Measurements from ENCODE around the gene MLLT10.
"Not testable (repeated sequence)": the region's sequence is repeated elsewhere in the genome, so short reads cannot be mapped to it uniquely, and the experiment has no call there.

Gene MLLT10

DNA sequence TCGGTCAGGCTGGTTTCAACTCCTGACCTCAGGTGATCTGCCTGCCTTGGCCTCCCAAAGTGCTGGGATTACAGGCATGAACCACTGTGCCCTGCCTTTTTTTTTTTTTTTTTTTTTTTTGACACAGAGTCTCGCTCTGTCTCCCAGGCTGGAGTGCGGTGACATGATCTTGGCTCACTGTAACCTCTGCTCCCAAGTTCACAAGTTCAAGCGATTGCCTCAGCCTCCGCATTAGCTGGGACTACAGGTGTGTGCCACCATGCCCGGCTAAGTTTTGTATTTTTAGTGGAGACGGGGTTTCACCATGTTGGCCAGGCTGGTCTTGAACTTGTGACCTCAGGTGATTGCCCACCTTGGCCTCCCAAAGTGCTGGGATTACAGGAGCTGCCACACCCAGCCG lies 94.6 kb downstream of the MLLT10 start:
- not testable (repeated sequence) for DNase-seq (ENCODE audit: extremely low read depth in 1 of 2, low read depth in 1 of 2)

DNA sequence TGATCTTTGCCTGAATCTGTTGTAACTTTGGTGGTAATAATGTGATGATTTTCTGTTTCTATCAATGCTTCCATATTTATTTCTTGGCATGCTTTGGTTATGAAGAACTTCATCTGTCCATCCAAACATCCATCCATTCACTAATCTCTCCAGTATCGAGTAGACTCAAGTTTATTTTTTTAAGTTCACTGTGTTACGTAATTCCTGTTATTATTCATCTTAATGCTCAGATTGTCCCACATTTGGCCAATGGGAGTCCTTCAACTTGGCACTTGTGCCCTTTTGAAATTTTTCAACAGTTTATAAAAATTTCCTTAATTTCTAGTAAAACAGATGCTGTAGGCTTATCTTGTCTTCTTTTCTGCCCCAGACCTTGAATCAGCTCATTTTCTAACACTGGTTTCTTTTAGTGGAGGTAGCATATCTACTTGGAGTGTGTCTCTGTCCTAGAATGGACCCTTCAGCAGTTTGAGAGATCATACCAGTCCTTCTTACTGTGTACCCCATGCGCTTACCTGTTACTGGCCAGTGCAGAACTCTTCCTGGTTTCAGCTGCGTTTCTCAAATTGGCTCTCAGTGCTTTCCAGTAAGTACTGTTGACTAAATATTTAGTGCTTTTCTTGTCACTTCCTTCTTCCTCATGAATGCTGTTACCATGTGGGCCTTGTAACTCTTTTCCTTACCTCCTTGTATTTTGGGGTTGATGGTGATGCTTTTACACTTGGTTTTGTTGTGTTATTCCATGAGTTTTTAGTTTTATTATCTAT lies 100.8 kb downstream of the MLLT10 start:
- DNase-seq (ENCODE audit: extremely low read depth in 1 of 2, low read depth in 1 of 2) = no peak

DNA sequence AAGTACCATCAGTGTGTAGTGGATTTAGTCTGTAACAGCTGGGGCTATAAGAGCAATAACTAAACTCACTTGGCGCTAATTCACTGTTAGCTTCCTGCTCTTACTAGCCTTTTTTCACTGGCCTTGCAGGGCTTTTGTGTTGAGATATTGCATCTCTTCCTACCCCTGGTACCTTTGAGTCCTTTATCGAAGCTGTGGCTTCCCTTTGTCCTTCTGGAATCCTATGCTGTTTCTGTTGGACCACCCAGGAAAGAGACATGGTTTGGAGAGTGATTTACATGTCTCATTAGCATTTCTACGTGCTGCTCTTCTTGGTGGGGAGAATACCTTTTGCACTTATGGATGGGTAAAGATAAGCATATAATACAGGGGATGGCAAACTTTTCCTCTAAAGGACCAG lies 103.8 kb downstream of the MLLT10 start:
- DNase-seq (ENCODE audit: extremely low read depth in 1 of 2, low read depth in 1 of 2) = no peak

DNA sequence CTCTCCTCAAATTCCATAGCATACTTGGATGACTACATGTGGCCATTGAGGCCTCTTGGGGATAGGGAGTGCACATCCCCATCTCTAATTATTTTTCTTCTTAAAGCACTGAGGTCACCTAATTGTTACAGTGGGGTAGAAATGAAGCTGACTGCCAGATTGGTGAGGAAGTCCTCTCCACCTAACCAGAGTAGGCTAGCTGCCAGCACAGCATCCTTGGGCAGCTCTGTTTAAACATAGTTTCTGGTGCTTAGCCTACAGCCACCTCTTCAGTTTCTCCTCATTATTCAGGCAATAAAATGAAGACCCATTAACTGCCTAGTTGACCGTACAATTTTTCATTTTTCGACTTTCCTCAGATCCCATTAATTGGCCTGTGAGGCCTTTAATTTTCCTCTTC lies 104.6 kb downstream of the MLLT10 start:
- DNase-seq (ENCODE audit: extremely low read depth in 1 of 2, low read depth in 1 of 2) = no peak

DNA sequence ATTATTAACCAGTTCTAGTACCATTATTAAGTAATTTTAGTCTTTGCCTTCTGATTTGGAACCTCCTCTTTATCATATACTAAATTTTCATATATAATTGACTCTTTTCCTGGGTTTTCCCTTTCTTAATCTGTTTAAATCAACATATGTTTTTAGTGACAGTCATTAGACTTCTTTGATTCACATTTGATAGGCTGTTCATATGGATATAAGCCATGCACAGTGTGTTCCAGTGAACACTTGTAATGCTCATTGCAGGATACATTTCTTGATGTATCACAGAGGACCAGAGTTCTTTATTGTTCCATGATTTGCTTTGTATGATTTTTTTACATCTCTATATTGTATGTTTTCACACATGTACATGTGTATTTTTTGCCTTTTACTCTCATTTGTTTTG lies 114.0 kb downstream of the MLLT10 start:
- DNase-seq (ENCODE audit: extremely low read depth in 1 of 2, low read depth in 1 of 2) = no peak

DNA sequence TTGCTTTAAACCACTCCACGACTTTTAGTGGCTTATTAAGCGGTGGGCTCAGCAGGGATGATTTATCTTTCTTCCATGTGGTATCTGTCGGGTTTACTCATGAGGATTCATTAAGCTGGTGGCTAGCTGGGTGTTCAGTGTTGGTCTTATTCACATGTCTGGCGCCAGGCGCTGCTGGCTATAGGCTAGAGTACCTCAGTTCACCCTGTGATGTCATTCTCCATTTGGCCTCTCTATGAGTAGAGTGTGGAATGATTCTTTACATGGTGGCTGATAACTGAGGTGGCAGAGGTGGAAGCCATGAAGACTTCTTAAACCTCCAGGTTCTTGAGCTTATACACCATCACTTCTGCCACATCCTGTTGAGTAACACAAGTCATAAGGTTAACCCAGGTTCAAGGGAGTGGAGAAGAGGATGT lies 115.4 kb downstream of the MLLT10 start:
- no peak for DNase-seq (ENCODE audit: extremely low read depth in 1 of 2, low read depth in 1 of 2)

DNA sequence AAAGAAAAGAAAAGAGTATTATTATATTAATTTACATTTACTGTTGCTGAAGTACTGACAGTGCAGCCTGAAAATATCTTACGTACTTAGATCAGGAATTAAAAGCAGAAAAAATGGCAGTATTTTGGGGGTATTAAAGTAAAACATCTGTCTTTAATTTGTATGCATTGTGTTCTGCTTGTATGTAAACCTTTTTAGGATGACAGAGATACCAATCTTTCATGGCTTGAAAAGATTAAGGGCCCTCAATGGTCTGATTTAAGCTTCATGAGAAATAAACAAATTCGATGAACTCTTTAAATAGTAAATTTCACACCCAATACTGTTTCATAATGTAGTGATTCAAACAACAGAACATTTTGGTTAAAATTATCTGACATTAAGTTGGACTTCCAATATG lies 116.3 kb downstream of the MLLT10 start:
- DNase-seq (ENCODE audit: extremely low read depth in 1 of 2, low read depth in 1 of 2) = no peak

DNA sequence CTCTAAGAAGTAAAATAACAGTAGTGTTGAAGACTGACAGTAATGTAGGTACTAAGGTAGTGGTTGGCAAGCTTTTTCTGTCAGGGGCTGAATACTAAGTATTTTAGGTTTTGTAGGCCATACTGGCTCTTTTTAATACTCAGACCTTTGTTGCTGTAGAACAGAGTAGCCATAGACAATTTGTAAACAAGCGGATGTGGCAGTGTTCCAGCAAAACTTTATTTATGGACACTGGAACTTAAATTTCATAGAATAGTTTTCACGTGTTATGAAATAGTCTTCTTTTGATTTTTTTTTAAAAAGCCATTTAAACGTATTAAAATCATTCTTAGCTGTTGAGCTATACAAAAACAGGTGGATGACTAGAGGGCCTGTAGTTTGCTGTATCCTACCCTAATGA lies 121.2 kb downstream of the MLLT10 start:
- no peak for DNase-seq (ENCODE audit: extremely low read depth in 1 of 2, low read depth in 1 of 2)

DNA sequence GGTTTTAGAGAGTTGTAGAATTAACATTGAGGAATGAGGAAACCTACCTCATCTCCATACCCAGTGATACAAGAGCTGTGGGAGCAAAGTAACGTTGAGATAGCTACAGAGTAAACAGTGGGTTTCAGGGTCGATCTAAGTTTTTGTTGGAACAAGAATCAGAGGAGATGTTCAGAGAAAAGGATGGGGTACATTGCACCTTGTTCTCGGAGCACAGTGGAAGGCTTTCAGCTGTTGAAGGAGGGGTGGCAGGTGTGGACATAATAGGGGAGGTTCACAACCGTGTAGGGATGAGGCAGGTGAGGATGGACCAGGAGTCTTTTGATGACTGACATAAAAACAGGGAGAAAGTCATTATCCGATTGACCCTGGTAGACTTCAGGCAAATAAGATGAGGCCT lies 121.7 kb downstream of the MLLT10 start:
- DNase-seq (ENCODE audit: extremely low read depth in 1 of 2, low read depth in 1 of 2) = no peak

DNA sequence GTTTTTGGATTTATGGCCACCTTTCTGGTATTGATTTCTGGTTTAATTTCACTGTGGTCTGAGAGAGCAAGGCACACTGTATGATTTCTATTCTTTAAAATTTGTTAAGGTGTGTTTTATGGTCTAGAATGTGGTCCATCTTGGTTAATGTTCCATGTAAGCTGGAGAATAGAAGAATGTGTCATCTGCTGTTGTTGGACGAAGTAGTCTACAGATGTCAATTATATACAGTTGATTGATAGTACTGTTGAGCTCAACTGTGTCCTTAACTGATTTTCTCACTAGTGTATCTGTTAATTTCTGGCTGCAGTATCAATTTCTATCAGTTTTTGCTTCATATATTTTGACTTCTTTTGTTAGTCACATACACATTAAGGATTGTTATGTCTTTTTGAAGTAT lies 127.1 kb downstream of the MLLT10 start:
- DNase-seq (ENCODE audit: extremely low read depth in 1 of 2, low read depth in 1 of 2) = no peak

DNA sequence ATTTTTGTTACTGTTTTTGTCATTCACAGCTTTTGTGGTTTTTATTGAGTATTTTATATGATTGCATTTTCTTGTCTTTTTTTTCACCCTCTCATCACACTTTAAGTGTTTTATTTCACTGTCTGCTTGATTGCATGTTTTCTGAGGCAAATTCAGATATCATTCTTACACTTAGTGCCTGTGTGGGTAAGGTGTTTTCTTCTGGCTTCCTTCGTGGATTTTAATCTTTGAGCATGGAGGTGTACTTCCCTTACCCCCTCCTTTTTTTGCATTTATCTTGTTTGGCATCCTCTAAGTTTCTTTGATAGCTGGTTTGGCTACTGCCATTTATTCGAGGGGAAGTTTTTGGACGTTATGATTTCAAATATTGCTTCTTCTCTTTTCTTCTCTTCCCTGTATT lies 127.9 kb downstream of the MLLT10 start:
- no peak for DNase-seq (ENCODE audit: extremely low read depth in 1 of 2, low read depth in 1 of 2)

DNA sequence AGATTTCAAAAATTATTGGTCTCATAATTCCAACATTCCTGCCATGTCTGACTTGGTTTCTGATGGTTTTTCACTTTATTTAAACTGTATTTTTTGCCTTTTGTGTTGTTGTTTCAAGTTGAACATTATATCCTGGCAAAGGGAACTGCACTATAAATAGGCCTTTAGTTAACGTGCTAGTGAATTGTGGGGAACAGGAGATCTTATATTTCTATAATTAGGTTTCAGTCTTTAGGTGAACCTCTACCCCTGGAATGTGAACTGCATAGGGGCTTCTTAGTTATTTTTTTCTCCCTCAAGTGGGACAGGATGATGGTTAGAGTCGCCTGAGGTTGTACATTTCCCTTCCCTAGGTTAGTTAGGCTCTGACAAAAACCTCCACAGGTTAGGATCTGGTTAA lies 128.6 kb downstream of the MLLT10 start:
- DNase-seq (ENCODE audit: extremely low read depth in 1 of 2, low read depth in 1 of 2) = no peak

DNA sequence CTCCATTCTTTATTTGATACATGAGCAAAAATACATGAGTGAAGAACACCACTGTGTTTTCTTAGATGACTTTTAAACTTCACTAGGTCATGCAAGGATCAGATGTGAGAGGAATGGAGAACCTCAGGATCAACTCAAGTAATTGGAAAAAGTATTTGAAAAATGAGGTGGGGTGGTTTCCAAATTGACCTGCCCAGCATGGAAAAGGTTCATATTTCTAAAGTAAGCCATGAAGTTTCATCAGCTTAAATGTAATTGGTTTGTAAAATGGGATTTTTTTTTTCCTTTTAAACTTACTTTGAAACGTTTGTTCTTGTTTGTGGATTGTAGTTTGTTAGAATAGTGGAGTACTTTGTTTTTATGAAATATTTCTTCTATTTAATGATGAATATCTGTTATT lies 134.8 kb downstream of the MLLT10 start:
- no peak for DNase-seq (ENCODE audit: extremely low read depth in 1 of 2, low read depth in 1 of 2)

DNA sequence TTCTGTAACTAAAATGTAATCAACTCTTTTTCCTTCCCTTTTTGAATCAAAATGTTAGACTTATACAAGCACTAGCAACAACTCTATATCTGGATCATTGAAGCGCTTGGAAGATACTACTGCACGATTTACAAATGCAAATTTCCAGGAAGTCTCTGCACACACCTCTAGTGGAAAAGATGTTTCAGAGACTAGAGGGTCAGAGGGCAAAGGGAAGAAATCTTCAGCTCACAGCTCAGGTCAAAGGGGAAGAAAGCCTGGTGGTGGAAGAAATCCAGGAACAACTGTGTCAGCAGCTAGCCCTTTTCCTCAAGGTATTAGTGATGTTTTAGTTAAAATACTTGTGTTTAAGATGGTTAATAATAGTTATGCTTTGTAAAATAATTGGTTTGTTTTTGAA lies 136.4 kb downstream of the MLLT10 start:
- DNase-seq (ENCODE audit: extremely low read depth in 1 of 2, low read depth in 1 of 2) = no peak

DNA sequence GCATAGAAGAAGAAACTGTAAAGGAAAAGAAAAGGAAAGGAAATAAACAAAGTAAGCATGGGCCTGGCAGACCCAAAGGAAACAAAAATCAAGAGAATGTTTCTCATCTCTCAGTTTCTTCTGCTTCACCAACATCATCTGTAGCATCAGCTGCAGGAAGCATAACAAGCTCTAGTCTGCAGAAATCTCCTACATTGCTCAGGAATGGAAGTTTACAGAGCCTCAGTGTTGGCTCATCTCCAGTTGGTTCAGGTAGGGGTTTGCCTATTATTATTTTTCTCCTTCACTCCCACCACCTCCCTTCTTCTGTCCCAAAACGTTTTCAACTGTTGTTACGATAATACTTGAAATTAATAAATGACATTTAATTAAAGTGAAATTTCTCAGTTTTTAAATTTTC lies 139.6 kb downstream of the MLLT10 start:
- no peak for DNase-seq (ENCODE audit: extremely low read depth in 1 of 2, low read depth in 1 of 2)

DNA sequence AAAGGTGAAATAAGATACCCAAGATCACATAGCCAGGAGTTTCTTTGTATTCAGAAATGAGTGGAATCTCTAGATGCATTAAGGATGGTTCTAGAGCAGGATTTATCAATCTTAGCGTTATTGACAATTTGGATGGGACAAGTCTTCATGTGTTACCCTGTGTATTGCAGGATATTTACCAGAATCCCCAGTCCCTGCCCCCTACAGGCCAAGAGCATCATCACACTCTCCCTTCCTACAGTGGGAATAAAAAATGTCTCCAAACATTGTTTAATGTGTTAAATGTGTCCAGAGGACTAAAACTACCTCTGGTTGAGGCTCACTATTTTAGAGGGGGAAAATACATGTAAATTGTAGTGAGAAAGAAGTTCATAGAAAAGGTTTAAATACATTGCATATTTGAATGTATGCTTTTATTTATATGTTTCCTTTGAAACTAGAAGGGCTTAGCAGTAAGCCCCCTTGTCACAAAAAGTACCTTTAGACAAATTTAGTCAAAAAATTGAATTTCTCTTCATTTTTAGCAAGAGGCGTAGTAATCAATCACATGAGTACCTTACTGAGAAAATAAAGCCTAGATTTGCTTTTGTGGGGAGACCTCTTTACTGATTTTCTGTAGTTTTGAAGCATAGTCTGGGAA lies 141.2 kb downstream of the MLLT10 start:
- DNase-seq (ENCODE audit: extremely low read depth in 1 of 2, low read depth in 1 of 2) = no peak

DNA sequence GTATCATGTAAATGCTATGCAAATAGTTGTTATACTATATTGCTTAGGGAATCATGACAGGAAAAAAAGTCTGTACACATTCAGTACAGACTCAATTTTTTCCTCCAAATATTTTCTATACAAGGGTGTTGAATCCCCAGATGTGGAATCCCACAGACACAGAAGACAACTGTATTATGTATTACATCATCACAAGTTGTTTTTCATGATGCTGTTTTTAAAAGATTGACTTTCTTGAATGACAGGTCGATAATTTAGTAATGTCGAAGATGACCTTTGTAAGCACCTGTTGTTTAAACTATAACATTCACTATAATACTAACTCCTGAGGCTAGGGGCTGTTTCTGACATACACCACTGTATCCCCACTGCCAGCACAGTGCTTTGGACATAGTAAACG lies 143.5 kb downstream of the MLLT10 start:
- no peak for DNase-seq (ENCODE audit: extremely low read depth in 1 of 2, low read depth in 1 of 2)

DNA sequence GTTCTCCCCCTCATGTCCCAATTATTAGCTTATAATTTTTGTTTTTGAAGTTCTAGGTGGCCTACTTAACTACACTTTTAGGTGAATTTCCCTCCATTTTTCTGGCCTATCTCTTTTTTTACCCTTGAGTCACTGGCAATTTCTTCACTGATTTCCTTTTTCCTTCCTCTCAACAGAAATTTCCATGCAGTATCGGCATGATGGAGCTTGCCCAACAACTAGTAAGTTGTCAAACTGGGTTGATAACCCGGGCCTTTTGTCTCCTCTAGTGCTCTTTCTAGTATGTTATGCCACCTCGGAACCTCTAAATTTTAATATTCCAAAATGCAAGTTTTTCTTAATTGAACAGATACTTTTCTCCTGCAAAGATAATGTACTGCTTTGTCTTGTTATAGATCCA lies 147.1 kb downstream of the MLLT10 start:
- DNase-seq (ENCODE audit: extremely low read depth in 1 of 2, low read depth in 1 of 2) = no peak

DNA sequence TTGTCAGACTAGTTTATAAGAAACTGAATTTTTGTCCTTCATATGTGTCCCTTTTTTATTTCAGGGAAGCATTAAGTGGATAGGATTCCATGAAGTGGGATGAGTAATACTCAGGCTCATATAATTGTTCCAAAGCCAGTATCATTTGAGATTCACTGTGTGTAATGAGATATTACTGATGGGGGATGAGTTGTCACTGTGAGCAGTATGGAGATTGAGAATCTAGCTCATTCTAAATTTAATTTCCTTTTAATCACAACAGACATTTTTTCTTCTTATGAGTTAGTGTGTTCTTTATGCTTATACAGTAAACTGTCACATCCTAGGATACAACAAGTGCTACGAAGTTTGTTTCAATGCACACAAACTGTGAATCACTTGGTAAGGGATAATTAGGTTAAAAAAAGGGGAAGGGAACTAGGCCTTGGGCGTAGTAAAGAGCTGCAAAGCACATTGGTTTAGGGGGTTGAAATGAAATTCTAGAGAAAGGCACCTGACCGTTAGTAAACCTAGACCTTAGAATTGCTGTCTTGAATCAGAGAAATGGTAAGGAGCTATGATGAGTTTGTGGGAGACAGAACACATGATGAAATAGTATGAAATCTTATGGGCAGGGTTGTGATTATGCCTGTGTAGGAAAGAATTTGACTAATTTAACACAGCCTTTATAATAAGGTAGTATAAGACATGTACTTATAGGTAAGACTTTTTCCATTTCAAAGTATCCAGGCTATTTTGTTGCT lies 153.4 kb downstream of the MLLT10 start:
- DNase-seq (ENCODE audit: extremely low read depth in 1 of 2, low read depth in 1 of 2) = no peak

DNA sequence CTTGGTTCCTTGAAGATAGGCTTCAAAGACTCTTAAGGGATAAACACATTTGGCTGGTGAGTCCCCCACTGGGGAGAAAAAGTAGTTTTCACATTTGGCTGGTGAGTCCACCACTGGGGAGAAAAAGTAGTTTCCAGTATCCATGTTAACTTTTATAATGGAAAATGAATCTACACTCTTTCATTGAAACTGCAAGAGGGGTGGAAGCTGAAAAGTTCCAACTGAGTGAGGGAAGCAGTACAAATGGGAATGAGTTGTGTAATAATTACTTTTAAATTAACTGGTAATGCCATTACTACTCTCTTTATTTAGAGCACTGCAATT lies 153.9 kb downstream of the MLLT10 start:
- DNase-seq (ENCODE audit: extremely low read depth in 1 of 2, low read depth in 1 of 2) = no peak

DNA sequence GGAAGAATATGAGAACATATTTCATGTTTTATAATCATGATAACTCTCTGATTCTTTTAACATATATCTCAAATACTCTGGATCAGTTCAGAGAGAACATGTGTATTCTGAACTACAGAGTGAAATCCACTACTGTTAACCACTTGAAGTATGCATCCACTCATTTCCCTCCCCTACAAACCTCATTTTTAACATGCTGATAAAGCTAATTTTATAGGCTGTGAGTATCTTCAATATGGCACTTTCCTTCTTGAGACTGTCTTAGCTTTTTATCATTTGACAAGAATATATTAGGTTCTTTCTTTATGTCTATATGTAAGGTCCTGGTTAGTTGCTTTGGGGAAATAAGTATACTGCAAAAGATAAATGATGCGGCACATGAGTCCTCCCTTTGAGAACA lies 154.8 kb downstream of the MLLT10 start:
- no peak for DNase-seq (ENCODE audit: extremely low read depth in 1 of 2, low read depth in 1 of 2)

DNA sequence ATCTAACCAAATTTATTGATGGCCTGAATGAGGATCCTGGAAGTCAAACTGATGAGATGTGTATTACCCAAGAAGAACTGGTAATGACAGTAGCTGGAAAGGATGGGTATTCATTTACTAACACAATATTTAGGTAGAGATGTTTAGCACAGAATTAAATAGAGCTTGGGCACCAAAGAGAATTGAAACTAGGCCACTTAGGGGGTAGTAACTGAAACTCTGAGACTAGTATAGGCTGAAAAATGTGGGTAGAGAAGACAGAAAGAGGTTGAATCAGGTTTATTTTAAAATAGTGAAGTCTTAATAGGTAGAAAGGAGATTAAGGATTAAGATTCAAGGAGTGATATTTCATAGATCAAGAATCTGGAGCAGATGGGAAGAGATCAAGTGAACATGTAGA lies 155.8 kb downstream of the MLLT10 start:
- no peak for DNase-seq (ENCODE audit: extremely low read depth in 1 of 2, low read depth in 1 of 2)

Measured in activated CD8-positive, alpha-beta memory T cell treated with anti-CD3 and anti-CD28 coated beads for 1 hour (primary cell).